HG03571 (cell line): ENCODE results near the gene ANKRD40CL.
"Not testable (repeated sequence)": the region's sequence is repeated elsewhere in the genome, so short reads cannot be mapped to it uniquely, and the experiment has no call there.

Source experiments
- ATAC-seq: cut with Tn5 transposase; IDR thresholded peaks from one replicate; pipeline ENCODE4 v1.9.1; 2021; ENCODE audit not compliant: unreplicated experiment

The ANKRD40CL gene

DNA sequence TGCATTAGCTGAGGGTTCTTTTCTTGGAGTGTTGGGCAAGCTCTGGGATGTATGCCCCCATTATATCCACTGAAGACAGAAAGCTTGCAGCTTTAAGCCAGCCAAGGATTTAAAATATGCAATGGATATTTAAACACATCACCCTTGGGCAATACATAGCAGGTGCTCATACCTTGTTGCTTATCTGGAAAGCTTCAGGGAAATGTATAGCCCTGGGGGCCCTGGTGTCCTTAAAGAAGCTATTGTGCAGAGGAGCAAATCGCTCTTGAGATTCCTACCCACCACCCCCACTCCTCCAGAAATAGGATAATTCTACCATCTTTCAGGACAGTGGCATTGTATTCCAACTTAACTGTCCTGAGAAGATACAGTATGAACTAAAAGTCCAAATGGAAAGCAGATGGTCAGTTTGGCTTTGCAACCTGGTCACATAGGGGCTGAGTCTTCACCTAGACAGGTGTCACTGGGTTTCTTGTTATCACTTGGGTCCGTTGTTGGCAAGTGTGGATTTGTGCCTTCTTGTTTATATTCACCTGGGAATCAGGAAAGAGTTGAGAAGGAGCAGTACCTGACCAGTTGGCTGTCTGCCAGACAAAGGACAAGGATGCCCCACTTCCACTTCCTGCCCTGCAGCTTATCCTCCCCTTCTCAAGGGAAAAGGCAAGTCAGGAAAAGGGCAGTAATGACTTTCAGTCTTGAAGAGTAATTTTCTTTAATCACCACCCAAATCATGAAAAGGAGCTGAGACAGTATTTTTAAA is 3.4 kb downstream of the ANKRD40CL start:
- no peak for ATAC-seq

- ATAC-seq: no peak
Measured at GRCh38 chr17:50762177-50762576, 5.1 kb downstream of the ANKRD40CL start.

GRCh38 chr17:50758989-50759544 is 8.3 kb downstream of the ANKRD40CL start:
- ATAC-seq: no peak

DNA sequence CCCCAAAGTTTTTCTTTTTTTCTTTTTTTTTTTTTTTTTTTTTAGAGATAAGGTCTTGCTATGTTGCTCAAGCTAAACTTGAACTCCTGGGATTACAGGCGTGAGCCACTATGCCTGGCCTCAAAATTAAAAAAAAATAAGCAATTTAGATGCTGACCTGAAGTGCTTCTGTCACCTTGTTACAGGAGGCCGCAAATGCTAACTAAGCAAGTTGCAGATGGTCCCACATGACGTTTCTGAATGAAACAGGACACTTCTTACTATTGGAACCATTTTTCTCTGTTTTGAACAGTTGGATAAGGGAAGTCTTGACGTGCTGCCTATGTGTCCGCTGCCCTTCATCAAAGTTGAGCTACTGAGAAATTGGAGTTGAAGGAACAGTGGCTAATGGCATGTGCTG is 8.8 kb downstream of the ANKRD40CL start:
- no peak for ATAC-seq

GRCh38 chr17:50754521-50754920 is 12.8 kb downstream of the ANKRD40CL start:
- no peak for ATAC-seq

DNA sequence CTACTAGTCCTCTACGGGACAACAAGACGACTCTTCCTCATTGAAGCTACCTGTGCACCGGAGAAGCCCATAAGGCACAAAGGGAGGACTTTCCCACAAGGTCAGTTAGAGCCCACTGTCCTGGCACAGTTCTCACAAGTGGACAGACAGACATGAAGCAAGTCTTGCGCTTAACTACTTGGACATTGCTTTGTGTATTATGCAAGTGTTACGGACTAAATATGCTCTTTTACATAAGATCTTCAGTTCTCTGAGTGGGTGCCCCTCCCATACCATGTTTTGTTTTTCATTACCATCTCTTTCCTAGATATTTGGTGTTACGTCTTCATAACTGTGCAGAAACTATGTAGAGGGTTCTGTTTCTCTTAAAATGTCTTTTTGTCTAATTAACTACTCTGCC is 18.1 kb downstream of the ANKRD40CL start:
- no peak for ATAC-seq

GRCh38 chr17:50745631-50746030 is 21.7 kb downstream of the ANKRD40CL start:
- no peak for ATAC-seq

GRCh38 chr17:50739098-50739497 is 28.2 kb downstream of the ANKRD40CL start:
- ATAC-seq: no peak

- no peak for ATAC-seq
Measured at GRCh38 chr17:50737118-50737698, 30.1 kb downstream of the ANKRD40CL start.

- ATAC-seq: no peak
Measured at GRCh38 chr17:50735287-50735686, 32.0 kb downstream of the ANKRD40CL start.

DNA sequence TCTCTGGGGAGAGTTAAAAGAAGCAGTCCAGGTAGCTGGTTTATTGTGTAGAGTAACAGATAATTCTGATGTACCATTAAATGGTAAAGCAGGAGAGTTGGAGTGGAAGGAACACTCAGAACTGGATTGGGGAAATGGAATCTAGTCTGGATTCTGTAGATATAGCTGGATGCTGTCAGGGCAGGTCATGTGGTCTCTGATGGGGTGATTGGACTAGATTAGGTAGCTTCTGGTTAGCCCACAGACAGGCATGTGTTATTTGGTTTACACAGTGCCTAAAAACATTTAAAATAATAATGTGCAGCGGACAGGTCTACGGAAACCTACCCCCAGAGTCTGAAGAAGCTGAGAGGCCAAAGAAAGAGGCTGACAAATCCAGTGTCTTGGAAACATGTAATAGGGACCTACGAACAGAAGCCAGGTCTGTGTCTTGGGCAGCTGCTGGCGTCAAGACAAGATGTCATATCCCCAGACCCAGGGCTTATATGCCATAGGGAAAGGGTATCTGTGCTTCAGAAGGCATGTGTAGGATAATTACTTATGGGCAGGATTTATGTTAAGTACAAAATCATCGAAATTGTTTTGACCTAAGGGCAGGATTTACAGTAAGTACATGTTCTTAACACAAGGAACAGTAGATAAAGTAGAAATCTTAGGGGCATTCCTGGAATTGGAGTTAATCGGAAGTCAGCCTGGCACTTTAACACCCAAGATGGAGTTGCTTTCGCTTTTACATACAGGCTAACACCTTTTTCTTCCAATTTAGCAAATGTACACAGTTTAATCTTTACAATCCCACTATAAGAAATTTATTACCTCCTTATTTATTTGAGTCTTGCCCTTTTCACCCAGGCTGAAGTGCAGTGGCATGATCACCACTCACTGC is 35.5 kb downstream of the ANKRD40CL start:
- no peak for ATAC-seq

DNA sequence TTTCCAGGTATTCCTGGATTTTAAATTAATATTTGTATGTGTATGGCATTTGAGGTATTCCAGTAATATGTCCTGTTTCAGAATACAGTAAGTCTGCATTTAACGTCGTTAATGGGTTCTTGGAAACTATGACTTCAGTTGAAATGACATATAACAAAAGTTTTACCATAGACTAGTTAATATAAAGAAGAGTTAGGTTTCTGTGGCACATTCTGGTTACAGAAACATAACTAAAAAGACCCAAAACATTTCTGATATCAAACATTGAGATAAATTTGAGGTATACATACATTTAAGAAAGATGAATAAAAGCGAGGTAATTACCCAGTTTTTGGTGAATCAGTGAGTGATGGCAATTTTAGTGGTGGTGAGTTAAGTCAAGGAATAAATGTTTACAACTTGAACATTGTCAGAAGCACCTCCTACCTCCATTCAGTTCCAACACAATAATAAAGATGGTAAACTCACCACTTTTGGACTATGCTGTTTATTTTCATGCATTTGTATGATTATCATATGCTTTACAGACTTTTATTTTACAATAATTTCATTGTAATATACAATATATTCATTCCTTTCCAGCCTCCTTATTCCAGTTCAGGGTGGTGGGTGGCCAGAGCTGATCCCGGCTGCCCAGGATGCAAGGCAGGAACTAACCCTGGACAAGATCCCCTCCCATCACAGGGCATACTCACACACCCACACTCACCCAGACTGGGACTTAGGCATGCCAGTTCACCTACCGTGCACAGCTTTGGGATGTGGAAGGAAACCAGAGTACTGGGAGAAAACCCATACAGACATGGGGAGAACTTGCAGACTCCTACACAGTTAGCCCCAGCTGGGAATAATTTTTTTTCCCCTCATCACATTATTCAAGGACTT is 38.2 kb downstream of the ANKRD40CL start:
- ATAC-seq: no peak

DNA sequence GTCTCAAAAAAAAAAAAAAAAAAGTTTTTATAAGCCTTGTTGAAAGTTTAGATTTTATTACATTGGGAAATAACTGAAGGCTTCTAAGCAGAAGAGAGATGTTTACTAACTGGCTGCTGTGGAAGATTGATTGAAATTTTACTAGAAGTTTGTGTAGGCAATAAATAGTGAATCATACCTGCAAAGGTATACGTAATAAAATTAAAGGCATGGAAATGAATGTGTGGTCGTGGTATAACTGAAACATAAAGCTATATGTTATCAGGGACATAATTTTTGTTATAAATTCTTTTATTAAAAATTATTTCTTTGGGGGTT is 39.2 kb downstream of the ANKRD40CL start:
- ATAC-seq: no peak

GRCh38 chr17:50725769-50726655 is 41.3 kb downstream of the ANKRD40CL start:
- ATAC-seq: no peak

DNA sequence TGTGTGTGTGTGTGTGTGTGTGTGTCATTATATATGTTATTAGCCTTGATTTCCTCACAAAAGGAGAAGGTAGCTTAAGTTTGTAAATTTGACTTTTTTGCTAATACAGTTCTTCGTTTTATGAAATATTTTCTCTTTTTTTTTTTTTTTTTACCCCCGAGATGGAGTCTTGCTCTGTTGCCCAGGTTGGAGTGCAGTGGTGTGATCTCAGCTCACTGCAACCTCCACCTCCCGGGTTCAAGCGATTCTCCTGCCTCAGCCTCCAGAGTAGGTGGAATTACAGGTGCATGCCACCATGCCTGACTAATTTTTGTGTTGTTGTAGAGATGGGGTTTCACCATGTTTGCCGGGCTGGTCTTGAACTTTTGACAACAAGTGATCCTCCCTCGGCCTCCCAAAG is 42.7 kb downstream of the ANKRD40CL start:
- not testable (repeated sequence) for ATAC-seq

DNA sequence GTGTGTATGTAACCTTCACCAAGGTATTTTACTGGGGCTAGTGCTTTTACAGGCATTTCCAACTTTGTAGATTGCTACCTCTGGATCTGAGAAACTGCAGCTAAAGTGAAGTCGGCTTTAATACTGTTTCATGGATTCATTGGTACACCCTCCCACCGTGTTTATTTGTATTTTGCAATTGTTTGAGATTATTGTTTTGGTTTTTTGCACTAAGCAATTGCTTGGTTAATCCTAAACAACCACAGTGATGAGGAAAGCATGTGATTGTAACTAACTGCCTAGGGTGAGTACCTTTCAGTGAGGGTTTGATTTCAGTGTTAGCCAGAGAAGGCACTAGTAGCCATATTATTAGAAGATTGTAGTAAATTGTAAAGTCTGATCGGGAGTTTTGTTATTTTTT is 44.6 kb downstream of the ANKRD40CL start:
- no peak for ATAC-seq

- ATAC-seq: no peak
Measured at GRCh38 chr17:50721194-50722010, 45.9 kb downstream of the ANKRD40CL start.

DNA sequence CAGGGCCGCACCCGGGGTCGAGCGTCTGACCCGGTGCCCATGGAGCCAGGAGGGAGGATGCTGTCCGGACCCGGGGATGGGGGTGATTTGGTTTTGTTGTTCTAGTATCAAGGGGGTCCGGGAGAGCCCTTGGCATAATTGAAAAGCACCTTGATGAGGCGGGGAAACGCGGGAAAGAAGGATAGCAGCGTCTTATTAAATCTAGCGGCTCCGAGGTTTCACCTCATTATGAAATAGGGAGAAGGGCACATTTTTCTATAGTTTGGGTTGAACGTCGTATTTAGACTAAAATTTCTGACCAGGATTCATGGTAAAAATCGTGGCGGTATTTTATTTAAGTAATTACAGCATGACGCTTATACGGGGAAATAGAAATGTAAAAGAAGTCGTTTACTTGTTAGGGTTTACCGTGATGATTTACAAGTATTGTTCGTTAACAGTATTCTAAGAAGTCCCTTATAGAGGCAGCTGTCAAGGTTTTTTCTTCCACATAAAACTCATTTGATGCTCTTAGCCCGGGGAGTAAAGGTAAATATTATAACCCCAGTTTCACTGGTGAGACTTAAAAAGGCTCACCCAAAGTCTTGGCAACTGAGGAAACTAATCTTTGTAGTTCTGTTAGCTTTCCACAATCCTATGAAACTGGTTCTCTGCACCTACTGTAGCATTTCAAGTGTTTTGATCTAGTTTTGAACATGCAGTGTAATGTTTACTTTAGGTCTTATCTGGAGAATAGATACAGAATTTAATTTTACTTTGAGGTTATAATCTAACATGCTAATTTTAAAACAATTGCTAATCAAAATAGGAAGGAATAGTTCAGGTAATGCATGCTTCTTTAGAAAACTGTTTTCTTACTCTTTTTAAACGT is 47.2 kb downstream of the ANKRD40CL start:
- no peak for ATAC-seq
